HG03520 (cell line): ENCODE measurements around the gene PTPRC.

Experiments
- ATAC-seq: cut with Tn5 transposase; IDR thresholded peaks from one replicate; pipeline ENCODE4 v1.9.1; 2021; ENCODE audit warnings: mild to moderate bottlenecking, moderate library complexity; ENCODE audit not compliant: unreplicated experiment

The PTPRC gene

DNA sequence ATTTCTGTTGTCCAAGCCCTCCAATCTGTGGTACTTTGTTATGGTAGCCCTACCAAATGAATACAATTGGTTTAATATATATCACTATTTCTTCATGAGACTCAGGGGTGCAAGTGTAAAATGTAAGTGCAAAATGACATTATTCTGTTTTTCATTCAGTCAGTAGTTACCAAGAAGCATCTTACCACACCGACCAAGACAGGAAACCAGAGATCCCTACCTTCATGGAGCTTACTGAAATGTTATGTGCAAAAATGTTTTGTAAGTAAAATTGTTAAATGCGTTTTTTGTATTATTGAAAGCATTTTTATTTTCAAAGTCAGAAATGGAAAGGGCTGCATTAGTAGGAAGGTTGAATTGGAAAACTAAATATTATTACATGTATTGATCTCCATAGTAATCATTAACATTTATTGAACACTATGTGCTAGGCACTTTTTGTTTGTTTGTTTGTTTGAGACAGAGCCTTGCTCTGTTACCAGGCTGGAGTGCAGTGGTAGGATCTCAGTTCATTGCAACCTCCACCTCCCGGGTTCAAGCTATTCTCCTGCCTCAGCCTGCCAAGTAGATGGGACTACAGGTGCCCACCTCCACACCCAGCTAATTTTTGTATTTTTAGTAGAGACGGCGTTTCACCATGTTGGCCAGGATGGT lies 166.8 kb downstream of the PTPRC start:
- no peak for ATAC-seq

DNA sequence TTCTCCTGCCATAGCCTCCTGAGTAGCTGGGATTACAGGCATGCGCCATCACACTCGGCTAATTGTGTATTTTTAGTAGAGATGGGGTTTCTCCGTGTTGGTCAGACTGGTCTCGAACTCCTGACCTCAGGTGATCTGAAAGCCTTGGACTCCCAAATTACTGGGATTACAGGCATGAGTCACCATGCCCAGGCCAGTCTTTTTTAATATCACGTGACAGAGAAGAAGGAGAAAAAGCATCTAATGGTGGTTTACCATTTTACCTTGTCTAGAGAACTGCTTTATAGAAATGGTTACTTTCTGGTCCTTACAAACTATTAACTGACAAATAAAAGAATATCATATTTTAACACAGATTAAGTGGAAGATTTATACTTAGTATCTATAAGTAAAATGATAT lies 168.0 kb downstream of the PTPRC start:
- ATAC-seq: no peak
